Vagina (tissue), 2 donors: Measurements from ENCODE around the gene LGR6.

Experiments used
- POLR2A ChIP-seq, 2 donors: fragments of 450-650 bp; IDR thresholded peaks; one replicate each; pipeline ENCODE4 v1.6.1; 2017; ENCODE audit warnings: antibody characterized with exemption in 2 of 2, mild to moderate bottlenecking in 2 of 2, moderate library complexity in 2 of 2
- TF ChIP-seq, protein P1 (sequence below), 3 experiments: fragments of 450-650 bp in 2 of 3; fragments of 200-600 bp in 1 of 3; sonication (generic) in 1 of 3; IDR thresholded peaks; one replicate each; pipeline ENCODE4 v1.5.1; 2017 to 2019; ENCODE audit warnings: antibody characterized with exemption in 3 of 3, mild to moderate bottlenecking in 2 of 3, moderate library complexity in 2 of 3

DNA sequence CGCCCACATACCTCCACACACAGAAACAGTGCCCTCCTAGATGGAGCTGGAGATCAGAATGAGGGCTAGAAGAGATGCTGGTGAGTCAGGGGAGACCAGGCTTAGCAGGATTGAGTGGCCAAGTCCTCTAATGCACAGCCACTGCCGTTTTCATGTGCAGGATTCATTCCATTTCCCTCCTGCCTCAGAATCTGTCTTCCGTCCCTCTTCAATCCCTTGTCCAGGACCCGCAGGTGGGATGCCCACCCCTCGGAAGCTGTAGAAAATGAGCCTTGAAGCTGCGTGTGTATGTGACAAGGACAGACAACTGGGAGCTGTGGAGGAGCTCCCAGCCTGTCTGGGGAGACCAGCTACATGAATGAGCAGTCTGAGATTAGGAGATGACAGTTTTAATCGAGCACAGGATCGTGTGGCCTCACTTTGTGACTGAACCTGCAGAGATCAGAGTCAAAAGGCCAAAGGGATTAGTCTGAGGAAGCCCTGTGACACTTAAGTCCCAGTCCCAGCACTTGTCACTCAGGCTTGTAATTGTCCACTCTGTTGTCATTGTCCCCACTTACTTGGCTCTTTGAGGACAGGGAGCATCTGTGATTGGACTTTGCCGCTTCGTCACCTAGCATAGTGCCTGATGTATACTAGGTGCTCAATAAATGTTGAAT lies 22.0 kb downstream of the LGR6 start:
- TF ChIP-seq, protein P1, sequence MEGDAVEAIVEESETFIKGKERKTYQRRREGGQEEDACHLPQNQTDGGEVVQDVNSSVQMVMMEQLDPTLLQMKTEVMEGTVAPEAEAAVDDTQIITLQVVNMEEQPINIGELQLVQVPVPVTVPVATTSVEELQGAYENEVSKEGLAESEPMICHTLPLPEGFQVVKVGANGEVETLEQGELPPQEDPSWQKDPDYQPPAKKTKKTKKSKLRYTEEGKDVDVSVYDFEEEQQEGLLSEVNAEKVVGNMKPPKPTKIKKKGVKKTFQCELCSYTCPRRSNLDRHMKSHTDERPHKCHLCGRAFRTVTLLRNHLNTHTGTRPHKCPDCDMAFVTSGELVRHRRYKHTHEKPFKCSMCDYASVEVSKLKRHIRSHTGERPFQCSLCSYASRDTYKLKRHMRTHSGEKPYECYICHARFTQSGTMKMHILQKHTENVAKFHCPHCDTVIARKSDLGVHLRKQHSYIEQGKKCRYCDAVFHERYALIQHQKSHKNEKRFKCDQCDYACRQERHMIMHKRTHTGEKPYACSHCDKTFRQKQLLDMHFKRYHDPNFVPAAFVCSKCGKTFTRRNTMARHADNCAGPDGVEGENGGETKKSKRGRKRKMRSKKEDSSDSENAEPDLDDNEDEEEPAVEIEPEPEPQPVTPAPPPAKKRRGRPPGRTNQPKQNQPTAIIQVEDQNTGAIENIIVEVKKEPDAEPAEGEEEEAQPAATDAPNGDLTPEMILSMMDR (IDR thresholded peaks at IDR 0.05) = no peak
- no peak for TF ChIP-seq POLR2A (IDR thresholded peaks at IDR 0.05)
